ENCODE data around the gene CD96. TPM values are rescaled to one million over a fixed set of nuclear protein-coding genes. Genes with fewer than 3 reads are reported as not detected.
"Not testable (repeated sequence)": the region's sequence is repeated elsewhere in the genome, so short reads cannot be mapped to it uniquely, and the experiment has no call there.

CD96 gene
- total and polyA plus RNA-seq, 5 donors from 2014 or later, result 104 to 149 (median 125) TPM

- not testable (repeated sequence) for H3K4me3 Mint-ChIP-seq; DNase-seq; ATAC-seq (ENCODE audit: low read depth in 2 of 2); H3K4me1 ChIP-seq (ENCODE audit: control insufficient read depth, insufficient read depth, low read length, poor library complexity, severe bottlenecking); H3K36me3 ChIP-seq (ENCODE audit: control insufficient read depth, insufficient read depth, low read length); H3K27me3 ChIP-seq (ENCODE audit: control insufficient read depth, insufficient read depth, low read length); H3K4me3 ChIP-seq (ENCODE audit: low read depth, low read length); H3K27me3 Mint-ChIP-seq; H3K27ac Mint-ChIP-seq; H3K27ac ChIP-seq (ENCODE audit: insufficient read depth, low read length, poor library complexity, severe bottlenecking); H3K9me3 ChIP-seq (ENCODE audit: control insufficient read depth in 2 of 2, low read length in 2 of 2); H3K9me3 Mint-ChIP-seq
- H3K4me1 Mint-ChIP-seq, result peaks cover 25 to 38% (median 31%) of the 10 kb centered on the region in 4 donors
- peaks cover 17% of the 10 kb centered on the region for H3K36me3 Mint-ChIP-seq
Measured at GRCh38 chr3:111561902-111562301, 19.9 kb downstream of the CD96 start.

- ATAC-seq (ENCODE audit: low read depth in 2 of 2), result no peak
- H3K9me3 Mint-ChIP-seq, result peaks cover 0 to 2% (median 0%) of the 10 kb centered on the region in 7 donors
- DNase-seq, result no peak
- Histone ChIP-seq H3K36me3 (ENCODE audit: control insufficient read depth, insufficient read depth, low read length) (peaks cover 32% of the 10 kb centered on the region), H3K4me3 (ENCODE audit: low read depth, low read length) (no peak overlapping the region), H3K27me3 (ENCODE audit: control insufficient read depth, insufficient read depth, low read length) (no peaks in the 10 kb centered on the region), H3K4me1 (ENCODE audit: control insufficient read depth, insufficient read depth, low read length, poor library complexity, severe bottlenecking) (peaks cover 13% of the 10 kb centered on the region), H3K27ac (ENCODE audit: insufficient read depth, low read length, poor library complexity, severe bottlenecking) (no peak overlapping the region), H3K9me3 (ENCODE audit: control insufficient read depth in 2 of 2, low read length in 2 of 2) (no peaks in the 10 kb centered on the region)
- no peaks in the 10 kb centered on the region for H3K27me3 Mint-ChIP-seq
- peak overlapping the region in 1 of 4 donors; percentile 29 for H3K4me3 Mint-ChIP-seq
- peak overlapping the region in 2 of 3 donors; percentile 39 to 52 for H3K27ac Mint-ChIP-seq
- peaks cover 34% of the 10 kb centered on the region for H3K36me3 Mint-ChIP-seq
- peaks cover 33 to 59% (median 47%) of the 10 kb centered on the region in 4 donors for H3K4me1 Mint-ChIP-seq
Measured at GRCh38 chr3:111566844-111567243, 24.8 kb downstream of the CD96 start.

GRCh38 chr3:111568355-111568754 is 26.4 kb downstream of the CD96 start:
- DNase-seq (no peak), ATAC-seq (ENCODE audit: low read depth in 2 of 2) (no peak)
- peaks cover 38% of the 10 kb centered on the region for H3K36me3 ChIP-seq (ENCODE audit: control insufficient read depth, insufficient read depth, low read length)
- no peak overlapping the region for H3K4me3 ChIP-seq (ENCODE audit: low read depth, low read length)
- Mint-ChIP-seq H3K9me3 (peaks cover 0 to 2% (median 0%) of the 10 kb centered on the region in 7 donors), H3K4me3 (no peak overlapping the region), H3K27ac (no peak overlapping the region), H3K27me3 (no peaks in the 10 kb centered on the region), H3K36me3 (peaks cover 32% of the 10 kb centered on the region), H3K4me1 (peaks cover 31 to 55% (median 46%) of the 10 kb centered on the region in 4 donors)
- no peak overlapping the region for H3K27ac ChIP-seq (ENCODE audit: insufficient read depth, low read length, poor library complexity, severe bottlenecking)
- no peaks in the 10 kb centered on the region for H3K9me3 ChIP-seq (ENCODE audit: control insufficient read depth in 2 of 2, low read length in 2 of 2)
- peaks cover 9% of the 10 kb centered on the region for H3K4me1 ChIP-seq (ENCODE audit: control insufficient read depth, insufficient read depth, low read length, poor library complexity, severe bottlenecking)
- H3K27me3 ChIP-seq (ENCODE audit: control insufficient read depth, insufficient read depth, low read length), result no peaks in the 10 kb centered on the region

- no peak overlapping the region for H3K27ac ChIP-seq (ENCODE audit: insufficient read depth, low read length, poor library complexity, severe bottlenecking)
- Mint-ChIP-seq H3K27ac (no peak overlapping the region), H3K36me3 (peaks cover 35% of the 10 kb centered on the region), H3K4me1 (peaks cover 28 to 55% (median 46%) of the 10 kb centered on the region in 4 donors), H3K4me3 (no peak overlapping the region), H3K27me3 (no peaks in the 10 kb centered on the region), H3K9me3 (no peaks in the 10 kb centered on the region)
- peaks cover 9% of the 10 kb centered on the region for H3K4me1 ChIP-seq (ENCODE audit: control insufficient read depth, insufficient read depth, low read length, poor library complexity, severe bottlenecking)
- DNase-seq (no peak), ATAC-seq (ENCODE audit: low read depth in 2 of 2) (no peak)
- H3K36me3 ChIP-seq (ENCODE audit: control insufficient read depth, insufficient read depth, low read length), result peaks cover 38% of the 10 kb centered on the region
- no peak overlapping the region for H3K4me3 ChIP-seq (ENCODE audit: low read depth, low read length)
- H3K9me3 ChIP-seq (ENCODE audit: control insufficient read depth in 2 of 2, low read length in 2 of 2), result no peaks in the 10 kb centered on the region
- no peaks in the 10 kb centered on the region for H3K27me3 ChIP-seq (ENCODE audit: control insufficient read depth, insufficient read depth, low read length)
Measured at GRCh38 chr3:111568911-111569310, 26.9 kb downstream of the CD96 start.

- Mint-ChIP-seq H3K27ac (peak overlapping the region in 1 of 3 donors; percentile 25), H3K27me3 (no peaks in the 10 kb centered on the region), H3K4me1 (peaks cover 26 to 48% (median 38%) of the 10 kb centered on the region in 4 donors), H3K36me3 (peaks cover 37% of the 10 kb centered on the region), H3K4me3 (no peak overlapping the region), H3K9me3 (no peaks in the 10 kb centered on the region)
- Histone ChIP-seq H3K27ac (ENCODE audit: insufficient read depth, low read length, poor library complexity, severe bottlenecking) (no peak overlapping the region), H3K27me3 (ENCODE audit: control insufficient read depth, insufficient read depth, low read length) (no peaks in the 10 kb centered on the region), H3K36me3 (ENCODE audit: control insufficient read depth, insufficient read depth, low read length) (peaks cover 38% of the 10 kb centered on the region), H3K4me3 (ENCODE audit: low read depth, low read length) (no peak overlapping the region), H3K9me3 (ENCODE audit: control insufficient read depth in 2 of 2, low read length in 2 of 2) (no peaks in the 10 kb centered on the region), H3K4me1 (ENCODE audit: control insufficient read depth, insufficient read depth, low read length, poor library complexity, severe bottlenecking) (peaks cover 9% of the 10 kb centered on the region)
- DNase-seq (no peak), ATAC-seq (ENCODE audit: low read depth in 2 of 2) (no peak)
Measured at GRCh38 chr3:111570404-111571030, 28.5 kb downstream of the CD96 start.

GRCh38 chr3:111571282-111571681 is 29.3 kb downstream of the CD96 start:
- H3K27me3 Mint-ChIP-seq, result no peaks in the 10 kb centered on the region
- no peaks in the 10 kb centered on the region for H3K9me3 ChIP-seq (ENCODE audit: control insufficient read depth in 2 of 2, low read length in 2 of 2)
- H3K4me3 Mint-ChIP-seq, result no peak overlapping the region
- DNase-seq (no peak), ATAC-seq (ENCODE audit: low read depth in 2 of 2) (no peak)
- peaks cover 9% of the 10 kb centered on the region for H3K4me1 ChIP-seq (ENCODE audit: control insufficient read depth, insufficient read depth, low read length, poor library complexity, severe bottlenecking)
- no peaks in the 10 kb centered on the region for H3K9me3 Mint-ChIP-seq
- H3K4me3 ChIP-seq (ENCODE audit: low read depth, low read length), result no peak overlapping the region
- H3K27me3 ChIP-seq (ENCODE audit: control insufficient read depth, insufficient read depth, low read length), result no peaks in the 10 kb centered on the region
- H3K27ac Mint-ChIP-seq, result no peak overlapping the region
- H3K36me3 Mint-ChIP-seq, result peaks cover 41% of the 10 kb centered on the region
- H3K4me1 Mint-ChIP-seq, result peaks cover 21 to 47% (median 37%) of the 10 kb centered on the region in 4 donors
- H3K36me3 ChIP-seq (ENCODE audit: control insufficient read depth, insufficient read depth, low read length), result peaks cover 43% of the 10 kb centered on the region
- no peak overlapping the region for H3K27ac ChIP-seq (ENCODE audit: insufficient read depth, low read length, poor library complexity, severe bottlenecking)

GRCh38 chr3:111571907-111572460 is 30.0 kb downstream of the CD96 start:
- peak; percentile 53 to 68 for ATAC-seq (ENCODE audit: low read depth in 2 of 2)
- Mint-ChIP-seq H3K27me3 (no peaks in the 10 kb centered on the region), H3K4me1 (peaks cover 15 to 41% (median 34%) of the 10 kb centered on the region in 4 donors), H3K27ac (peak overlapping the region; percentile 23 to 42 (median 38)), H3K9me3 (no peaks in the 10 kb centered on the region), H3K4me3 (no peak overlapping the region), H3K36me3 (peaks cover 41% of the 10 kb centered on the region)
- no peaks in the 10 kb centered on the region for H3K9me3 ChIP-seq (ENCODE audit: control insufficient read depth in 2 of 2, low read length in 2 of 2)
- peaks cover 9% of the 10 kb centered on the region for H3K4me1 ChIP-seq (ENCODE audit: control insufficient read depth, insufficient read depth, low read length, poor library complexity, severe bottlenecking)
- peaks cover 47% of the 10 kb centered on the region for H3K36me3 ChIP-seq (ENCODE audit: control insufficient read depth, insufficient read depth, low read length)
- H3K27me3 ChIP-seq (ENCODE audit: control insufficient read depth, insufficient read depth, low read length), result no peaks in the 10 kb centered on the region
- H3K4me3 ChIP-seq (ENCODE audit: low read depth, low read length), result no peak overlapping the region
- peak in 1 of 3 donors; percentile 48 for DNase-seq
- H3K27ac ChIP-seq (ENCODE audit: insufficient read depth, low read length, poor library complexity, severe bottlenecking), result no peak overlapping the region

GRCh38 chr3:111577113-111577512 is 35.1 kb downstream of the CD96 start:
- Mint-ChIP-seq H3K27me3 (no peaks in the 10 kb centered on the region), H3K9me3 (no peaks in the 10 kb centered on the region), H3K27ac (peak overlapping the region in 2 of 3 donors; percentile 11 to 50), H3K4me1 (peaks cover 12 to 33% (median 27%) of the 10 kb centered on the region in 4 donors), H3K36me3 (peaks cover 59% of the 10 kb centered on the region), H3K4me3 (no peak overlapping the region)
- no peak for DNase-seq
- Histone ChIP-seq H3K4me3 (ENCODE audit: low read depth, low read length) (no peak overlapping the region), H3K9me3 (ENCODE audit: control insufficient read depth in 2 of 2, low read length in 2 of 2) (no peaks in the 10 kb centered on the region), H3K27me3 (ENCODE audit: control insufficient read depth, insufficient read depth, low read length) (no peaks in the 10 kb centered on the region), H3K27ac (ENCODE audit: insufficient read depth, low read length, poor library complexity, severe bottlenecking) (no peak overlapping the region), H3K36me3 (ENCODE audit: control insufficient read depth, insufficient read depth, low read length) (peaks cover 57% of the 10 kb centered on the region), H3K4me1 (ENCODE audit: control insufficient read depth, insufficient read depth, low read length, poor library complexity, severe bottlenecking) (peaks cover under 1% of the 10 kb centered on the region)
- no peak for ATAC-seq (ENCODE audit: low read depth in 2 of 2)

All from CD4-positive, CD25-positive, alpha-beta regulatory T cell (primary cell).